Measurements from ENCODE around the gene ANKRD13A.
"Not testable (repeated sequence)": the region's sequence is repeated elsewhere in the genome, so short reads cannot be mapped to it uniquely, and the experiment has no call there.

ANKRD13A gene

DNA sequence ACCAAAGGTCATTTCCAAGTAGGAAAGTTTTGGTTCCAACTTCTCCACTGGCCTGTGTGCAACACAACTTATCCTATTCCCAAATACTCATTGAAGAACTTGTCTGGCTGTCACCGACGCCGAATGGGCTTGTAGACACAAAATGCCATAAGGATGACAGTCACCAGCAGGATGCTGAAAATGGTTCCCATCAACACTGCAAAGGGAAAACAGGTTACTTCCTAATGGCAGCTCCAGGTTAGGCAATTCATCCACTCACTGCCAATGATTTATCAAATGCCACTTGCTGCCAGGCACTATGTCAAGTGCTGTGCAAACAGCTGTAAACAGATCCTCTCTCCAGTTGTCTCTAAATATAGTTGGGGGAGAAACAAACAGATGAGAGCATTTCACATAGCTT lies 43.0 kb downstream of the ANKRD13A start:
- Histone ChIP-seq H3K27ac (no peak overlapping the region), H3K4me1 (ENCODE audit: low read depth, poor library complexity, severe bottlenecking) (no peaks in the 10 kb centered on the region), H3K9ac (no peak overlapping the region), H4K20me1 (ENCODE audit: insufficient read depth) (no peaks in the 10 kb centered on the region), H3K27me3 (ENCODE audit: insufficient read depth, low read depth) (no peaks in the 10 kb centered on the region), H3K4me2 (no peak overlapping the region), H3K79me2 (ENCODE audit: insufficient read depth, low read depth) (no peaks in the 10 kb centered on the region), H3K4me3 (IDR thresholded peaks at IDR 0.05; ENCODE audit: insufficient read depth, low read depth, low read length) (no peak overlapping the region), H3K36me3 (ENCODE audit: insufficient read depth) (no peaks in the 10 kb centered on the region), H2AFZ (ENCODE audit: low read depth) (no peak overlapping the region)
- TF ChIP-seq, protein P1, sequence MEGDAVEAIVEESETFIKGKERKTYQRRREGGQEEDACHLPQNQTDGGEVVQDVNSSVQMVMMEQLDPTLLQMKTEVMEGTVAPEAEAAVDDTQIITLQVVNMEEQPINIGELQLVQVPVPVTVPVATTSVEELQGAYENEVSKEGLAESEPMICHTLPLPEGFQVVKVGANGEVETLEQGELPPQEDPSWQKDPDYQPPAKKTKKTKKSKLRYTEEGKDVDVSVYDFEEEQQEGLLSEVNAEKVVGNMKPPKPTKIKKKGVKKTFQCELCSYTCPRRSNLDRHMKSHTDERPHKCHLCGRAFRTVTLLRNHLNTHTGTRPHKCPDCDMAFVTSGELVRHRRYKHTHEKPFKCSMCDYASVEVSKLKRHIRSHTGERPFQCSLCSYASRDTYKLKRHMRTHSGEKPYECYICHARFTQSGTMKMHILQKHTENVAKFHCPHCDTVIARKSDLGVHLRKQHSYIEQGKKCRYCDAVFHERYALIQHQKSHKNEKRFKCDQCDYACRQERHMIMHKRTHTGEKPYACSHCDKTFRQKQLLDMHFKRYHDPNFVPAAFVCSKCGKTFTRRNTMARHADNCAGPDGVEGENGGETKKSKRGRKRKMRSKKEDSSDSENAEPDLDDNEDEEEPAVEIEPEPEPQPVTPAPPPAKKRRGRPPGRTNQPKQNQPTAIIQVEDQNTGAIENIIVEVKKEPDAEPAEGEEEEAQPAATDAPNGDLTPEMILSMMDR (conservative IDR thresholded peaks at IDR 0.05; ENCODE audit: low read depth, low read length) = no peak

DNA sequence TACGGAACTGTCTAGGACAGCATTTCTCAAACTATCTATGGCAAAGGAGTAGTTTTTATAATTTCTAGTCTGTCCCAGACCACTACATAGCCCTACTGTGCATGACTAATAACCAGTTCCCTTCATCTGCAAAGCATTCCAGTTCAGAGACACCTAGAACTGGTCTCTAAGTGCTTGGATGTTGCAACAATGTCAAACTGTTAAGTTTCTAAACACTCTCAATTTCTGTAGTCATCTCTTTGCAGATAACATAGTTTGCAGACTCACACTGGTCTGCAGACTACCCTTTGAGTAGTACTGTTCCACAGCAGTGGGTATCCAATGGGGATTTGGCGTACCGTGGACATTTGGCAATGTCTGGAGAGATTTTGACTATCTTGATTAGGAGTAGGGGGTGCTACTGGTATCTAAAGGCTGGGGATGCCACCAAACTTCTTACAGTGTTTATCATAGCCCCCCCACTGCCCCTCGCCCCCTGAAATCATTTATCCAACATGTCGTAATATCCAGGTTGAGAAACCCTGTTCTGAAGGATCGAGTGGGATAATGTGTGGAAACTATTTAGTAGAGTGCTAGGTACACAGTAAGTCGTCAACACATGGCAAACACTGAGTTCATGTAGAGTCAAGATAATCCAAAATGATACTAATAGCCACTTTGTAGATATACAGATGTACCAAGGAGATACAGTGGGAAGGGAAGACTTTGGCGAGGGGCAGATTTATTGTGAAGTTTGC lies 47.4 kb downstream of the ANKRD13A start:
- H3K4me2 ChIP-seq = no peak overlapping the region
- no peak overlapping the region for H3K9ac ChIP-seq

DNA sequence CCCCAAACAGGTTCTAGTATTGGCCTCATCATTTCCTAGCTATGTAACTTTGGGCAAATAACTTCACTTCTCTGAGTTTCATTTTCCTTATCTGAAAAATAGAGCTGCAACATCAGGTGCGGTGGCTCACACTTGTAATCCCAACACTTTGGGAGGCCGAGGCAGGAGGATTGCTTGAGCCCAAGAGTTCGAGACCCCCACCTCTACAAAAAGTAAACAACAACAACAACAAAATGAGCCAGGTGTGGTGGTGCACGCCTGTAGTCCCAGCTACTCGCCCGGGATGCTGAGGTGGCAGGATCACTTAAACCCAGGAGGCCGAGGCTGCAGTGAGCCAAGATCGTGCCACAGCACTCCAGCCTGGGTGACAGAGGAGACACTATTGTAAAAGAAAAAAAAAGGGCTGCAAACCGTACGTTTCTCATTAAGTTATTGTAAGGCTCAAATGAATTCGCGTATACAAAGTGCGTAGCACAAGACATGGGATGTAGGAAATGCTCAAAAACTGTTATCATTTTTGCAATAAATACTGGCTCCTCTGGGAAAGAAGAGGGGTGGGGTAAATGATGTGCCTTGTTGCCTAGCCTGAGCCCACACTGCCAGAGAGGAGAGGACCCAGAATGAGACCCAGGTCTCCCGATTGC lies 48.2 kb downstream of the ANKRD13A start:
- TF ChIP-seq, protein P1 (conservative IDR thresholded peaks at IDR 0.05; ENCODE audit: low read depth, low read length) = no peak
- Histone ChIP-seq H3K4me2 (peak overlapping the region; percentile 64), H3K4me3 (IDR thresholded peaks at IDR 0.05; ENCODE audit: insufficient read depth, low read depth, low read length) (no peak overlapping the region), H3K79me2 (ENCODE audit: insufficient read depth, low read depth) (no peaks in the 10 kb centered on the region), H2AFZ (ENCODE audit: low read depth) (no peak overlapping the region), H3K27me3 (ENCODE audit: insufficient read depth, low read depth) (no peaks in the 10 kb centered on the region), H4K20me1 (ENCODE audit: insufficient read depth) (no peaks in the 10 kb centered on the region), H3K36me3 (ENCODE audit: insufficient read depth) (no peaks in the 10 kb centered on the region), H3K4me1 (ENCODE audit: low read depth, poor library complexity, severe bottlenecking) (peaks cover 4% of the 10 kb centered on the region), H3K27ac (no peak overlapping the region), H3K9ac (no peak overlapping the region)

More for the DNA sequence above, 47.4 kb downstream of the ANKRD13A start:
- Histone ChIP-seq H4K20me1 (ENCODE audit: insufficient read depth) (no peaks in the 10 kb centered on the region), H3K27me3 (ENCODE audit: insufficient read depth, low read depth) (no peaks in the 10 kb centered on the region), H3K4me3 (IDR thresholded peaks at IDR 0.05; ENCODE audit: insufficient read depth, low read depth, low read length) (no peak overlapping the region), H3K79me2 (ENCODE audit: insufficient read depth, low read depth) (no peaks in the 10 kb centered on the region), H2AFZ (ENCODE audit: low read depth) (no peak overlapping the region), H3K27ac (no peak overlapping the region), H3K36me3 (ENCODE audit: insufficient read depth) (no peaks in the 10 kb centered on the region), H3K4me1 (ENCODE audit: low read depth, poor library complexity, severe bottlenecking) (peaks cover 4% of the 10 kb centered on the region)
- TF ChIP-seq, protein P1 (conservative IDR thresholded peaks at IDR 0.05; ENCODE audit: low read depth, low read length) = no peak

DNA sequence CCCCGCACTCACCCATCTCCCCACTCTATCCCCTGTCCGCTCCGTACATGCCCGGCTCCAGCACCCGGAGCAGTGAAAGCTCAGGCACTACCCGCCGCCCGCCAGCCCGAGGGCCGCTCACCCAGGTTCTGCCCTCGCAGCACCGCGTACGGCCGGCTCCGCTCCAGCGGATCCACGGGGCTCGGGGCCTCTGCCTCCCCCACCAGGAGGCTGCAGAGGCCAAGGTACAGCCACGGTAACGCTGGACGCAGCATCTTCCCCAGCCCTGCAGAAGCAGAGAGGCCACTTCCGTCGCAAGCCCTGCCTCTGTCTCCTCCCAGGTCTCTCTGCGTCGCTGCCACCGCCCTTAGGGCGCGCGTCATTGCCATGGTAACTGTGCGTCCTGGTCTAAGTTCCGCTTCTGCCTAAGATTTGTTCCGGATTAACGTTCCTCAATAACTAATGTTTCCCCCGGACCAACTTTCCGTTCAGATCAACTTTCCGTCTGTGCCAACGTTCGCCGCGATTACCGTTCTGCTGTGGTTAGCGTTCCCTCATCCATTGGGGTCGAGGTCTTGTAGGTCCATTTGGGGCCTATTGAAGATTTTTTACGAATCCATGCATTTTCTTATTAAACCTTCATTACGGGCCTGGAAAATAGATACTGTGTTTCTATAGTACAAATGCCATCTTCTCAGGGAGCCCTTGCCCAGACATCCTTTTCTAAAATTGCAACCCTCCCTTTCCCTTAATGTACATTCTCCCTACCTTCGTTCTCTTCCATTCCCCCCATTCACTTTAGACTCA lies 49.2 kb downstream of the ANKRD13A start, which contains the start of gene C12orf76:
Gene C12orf76, minus strand, starts transcription at position 281 of the 786 bp plus-strand sequence. Its CDS starts 27 bp downstream, at position 254.
- peak within 1 kb of the TSS; percentile 75 for H2AFZ ChIP-seq (ENCODE audit: low read depth)
- peak within 1 kb of the TSS; percentile 25; the same call in 1 of the 2 replicates for H3K9ac ChIP-seq
- TF ChIP-seq, protein P1 (conservative IDR thresholded peaks at IDR 0.05; ENCODE audit: low read depth, low read length) = no peak
- no peak within 1 kb of the TSS for H3K4me3 ChIP-seq (IDR thresholded peaks at IDR 0.05; ENCODE audit: insufficient read depth, low read depth, low read length)
- H3K79me2 ChIP-seq (ENCODE audit: insufficient read depth, low read depth) = no peaks in the 10 kb centered on the region
- peaks cover 4% of the 10 kb centered on the region for H3K4me1 ChIP-seq (ENCODE audit: low read depth, poor library complexity, severe bottlenecking)
- no peaks in the 10 kb centered on the region for H3K27me3 ChIP-seq (ENCODE audit: insufficient read depth, low read depth)
- H3K27ac ChIP-seq = no peak within 1 kb of the TSS
- H3K36me3 ChIP-seq (ENCODE audit: insufficient read depth) = no peaks in the 10 kb centered on the region
- peak within 1 kb of the TSS; percentile 64 for H3K4me2 ChIP-seq
- no peaks in the 10 kb centered on the region for H4K20me1 ChIP-seq (ENCODE audit: insufficient read depth)

DNA sequence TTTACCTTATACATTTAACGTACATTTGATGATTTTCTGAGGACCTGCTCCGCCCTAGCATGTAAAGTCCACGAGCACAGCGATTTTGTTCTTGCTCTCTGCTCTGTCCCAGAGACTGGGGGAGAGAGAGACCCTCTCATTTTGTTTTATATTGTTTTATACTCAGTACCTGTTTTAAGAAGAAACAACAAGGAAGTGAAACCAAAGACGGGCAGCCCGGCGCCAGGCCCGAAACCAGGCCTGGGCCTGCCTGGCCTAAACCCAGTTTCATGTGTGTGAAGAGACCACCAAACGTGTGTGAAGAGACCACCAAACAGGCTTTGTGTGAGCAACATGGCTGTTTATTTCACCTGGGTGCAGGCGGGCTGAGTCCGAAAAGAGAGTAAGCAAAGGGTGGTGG lies 49.8 kb downstream of the ANKRD13A start:
- not testable (repeated sequence) for H3K36me3 ChIP-seq (ENCODE audit: insufficient read depth)

DNA sequence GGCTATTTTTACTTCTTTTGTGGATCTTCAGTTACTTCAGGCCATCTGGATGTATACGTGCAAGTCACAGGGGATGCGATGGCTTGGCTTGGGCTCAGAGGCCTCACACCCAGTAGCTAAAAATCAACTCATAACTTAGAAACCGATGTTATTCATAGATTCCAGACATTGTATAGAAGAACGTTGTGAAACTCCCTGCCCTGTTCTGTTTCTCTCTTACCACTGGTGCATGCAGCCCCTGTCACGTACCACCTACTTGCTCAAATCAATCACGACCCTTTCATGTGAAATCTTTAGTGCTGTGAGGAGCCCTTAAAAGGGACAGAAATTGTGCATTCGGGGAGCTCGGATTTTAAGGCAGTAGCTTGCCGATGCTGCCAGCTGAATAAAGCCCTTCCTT lies 50.4 kb downstream of the ANKRD13A start:
- not testable (repeated sequence) for H3K4me2 ChIP-seq; H3K27me3 ChIP-seq (ENCODE audit: insufficient read depth, low read depth); H3K9ac ChIP-seq; H4K20me1 ChIP-seq (ENCODE audit: insufficient read depth); H3K79me2 ChIP-seq (ENCODE audit: insufficient read depth, low read depth); H2AFZ ChIP-seq (ENCODE audit: low read depth); H3K36me3 ChIP-seq (ENCODE audit: insufficient read depth); H3K4me3 ChIP-seq (IDR thresholded peaks at IDR 0.05; ENCODE audit: insufficient read depth, low read depth, low read length); H3K4me1 ChIP-seq (ENCODE audit: low read depth, poor library complexity, severe bottlenecking); H3K27ac ChIP-seq

More for the DNA sequence above, 49.8 kb downstream of the ANKRD13A start:
- H3K79me2 ChIP-seq (ENCODE audit: insufficient read depth, low read depth); H3K4me3 ChIP-seq (IDR thresholded peaks at IDR 0.05; ENCODE audit: insufficient read depth, low read depth, low read length); H3K27ac ChIP-seq; H3K9ac ChIP-seq; H3K4me1 ChIP-seq (ENCODE audit: low read depth, poor library complexity, severe bottlenecking); H3K27me3 ChIP-seq (ENCODE audit: insufficient read depth, low read depth); H4K20me1 ChIP-seq (ENCODE audit: insufficient read depth): not testable (repeated sequence)
- peak overlapping the region; percentile 75 for H2AFZ ChIP-seq (ENCODE audit: low read depth)
- H3K4me2 ChIP-seq = peak overlapping the region; percentile 53
